Endothelial cell of umbilical vein (primary cell): Measurements from ENCODE around the gene UNC93B1. TPM values are rescaled to one million over a fixed set of nuclear protein-coding genes. Genes with fewer than 3 reads are reported as not detected.

Experiments
- BruUV-seq: library from RNA; stranded (reverse); fragments of 400-500 nt; replicated peaks from 2 replicates; lab custom pipeline; 2021; lab: Mats Ljungman, UMichigan
- CTCF ChIA-PET: fragments of 300-600, 350-600 bp; sonication (Branson Sonifier 250); formaldehyde crosslinking; loops from one replicate; lab custom pipeline; 2021; ENCODE audit warnings: antibody characterized with exemption, inconsistent platforms; lab: Charles Lee
- POLR2A ChIA-PET: fragments of 300-600, 350-600 bp; sonication (Branson Sonifier 250); formaldehyde crosslinking; loops from one replicate; lab custom pipeline; 2021; ENCODE audit warnings: antibody characterized with exemption, inconsistent platforms; lab: Charles Lee
- DNase-seq: peaks from one replicate; pipeline ENCODE4 v3.0.0-alpha.2; 2011; ENCODE audit warnings: low read depth, low spot score
- FAIRE-seq: peaks from 2 replicates; lab custom pipeline; 2011; peaks lifted over from hg19 to GRCh38; lab: Jason Lieb, UNC
- H2AFZ ChIP-seq: 2 replicates; pipeline ENCODE4 v1.6.0; 2012; ENCODE audit warnings: low read depth, low read length, control low read depth, inconsistent platforms
- H3K27ac ChIP-seq: 2 replicates; pipeline ENCODE4 v1.5.1; 2011; ENCODE audit warnings: low read depth, mild to moderate bottlenecking, control low read depth, low read length, moderate library complexity; ENCODE audit not compliant: insufficient read depth
- H3K27me3 ChIP-seq, 2 experiments: 2 replicates each; pipeline versions ENCODE4 v1.6.0 to v1.6.1; 2011; ENCODE audit warnings: low read length in 2 of 2, mixed read lengths in 1 of 2; ENCODE audit not compliant: control insufficient read depth in 2 of 2, insufficient read depth in 2 of 2
- H3K36me3 ChIP-seq, 2 experiments: 2 replicates in 1 of 2; 3 replicates in 1 of 2; pipeline ENCODE4 v1.5.1; 2011; ENCODE audit warnings: low read length in 2 of 2, mild to moderate bottlenecking in 1 of 2, moderate library complexity in 1 of 2; ENCODE audit not compliant: control insufficient read depth in 2 of 2, insufficient read depth in 2 of 2; ENCODE audit errors: extremely low read depth in 1 of 2
- H3K4me1 ChIP-seq: 3 replicates; pipeline ENCODE4 v1.5.1; 2011; ENCODE audit warnings: mild to moderate bottlenecking, low read length; ENCODE audit not compliant: control insufficient read depth, insufficient read depth; ENCODE audit errors: extremely low read depth
- H3K4me2 ChIP-seq: 2 replicates; pipeline ENCODE4 v1.6.1; 2011; ENCODE audit warnings: low read length, control low read depth, mixed read lengths; ENCODE audit not compliant: insufficient read depth
- H3K4me3 ChIP-seq, 3 experiments: fragments of 200-600 bp in 1 of 3; sonication (generic), shearing (Covaris generic) in 1 of 3; replicated peaks in 1 of 3; 2 replicates each; pipeline ENCODE4 v1.5.1; 2011 to 2016; ENCODE audit warnings: control low read depth in 3 of 3, low read length in 3 of 3, mild to moderate bottlenecking in 2 of 3, inconsistent platforms in 1 of 3, low read depth in 1 of 3, moderate library complexity in 1 of 3; ENCODE audit not compliant: insufficient read depth in 1 of 3
- H3K79me2 ChIP-seq: 2 replicates; pipeline ENCODE4 v1.6.0; 2012; ENCODE audit warnings: low read length, inconsistent platforms; ENCODE audit not compliant: control insufficient read depth, insufficient read depth
- H3K9ac ChIP-seq: replicated peaks from 2 replicates; pipeline ENCODE3; 2011; ENCODE audit warnings: low read length, control low read depth; ENCODE audit not compliant: insufficient read depth; ENCODE audit errors: extremely low read depth
- H3K9me1 ChIP-seq: replicated peaks from 3 replicates; pipeline ENCODE4 v1.6.0; 2011; ENCODE audit warnings: mild to moderate bottlenecking, low read length; ENCODE audit not compliant: control insufficient read depth, insufficient read depth; ENCODE audit errors: extremely low read depth
- H3K9me3 ChIP-seq: replicated peaks from 2 replicates; pipeline ENCODE4 v1.5.1; 2012; ENCODE audit warnings: low read length, inconsistent platforms; ENCODE audit not compliant: control insufficient read depth, insufficient read depth
- H4K20me1 ChIP-seq: replicated peaks from 2 replicates; pipeline ENCODE3; 2011; ENCODE audit warnings: mild to moderate bottlenecking, low read length; ENCODE audit not compliant: control insufficient read depth, insufficient read depth; ENCODE audit errors: extremely low read depth
- CTCF ChIP-seq, 2 donors: IDR thresholded peaks; 1 replicate in 1 of 2; 2 replicates in 1 of 2; pipeline ENCODE4 v1.5.1; 2011; ENCODE audit warnings: low read length in 2 of 2, mild to moderate bottlenecking in 2 of 2, moderate library complexity in 2 of 2, control low read depth in 1 of 2, inconsistent platforms in 1 of 2, low read depth in 1 of 2; ENCODE audit not compliant: insufficient read depth in 1 of 2; ENCODE audit errors: extremely low read depth in 1 of 2
- EZH2 ChIP-seq: IDR thresholded peaks from 2 replicates; pipeline ENCODE4 v1.6.1; 2012; ENCODE audit warnings: borderline replicate concordance, low read depth, mild to moderate bottlenecking, moderate library complexity, low read length, inconsistent platforms; ENCODE audit not compliant: severe bottlenecking
- FOS ChIP-seq: IDR thresholded peaks from 2 replicates; pipeline ENCODE4 v1.6.1; 2011; ENCODE audit warnings: mild to moderate bottlenecking, low read length, moderate library complexity, borderline replicate concordance; ENCODE audit not compliant: insufficient read depth
- GATA2 ChIP-seq: IDR thresholded peaks from 2 replicates; pipeline ENCODE4 v1.7.0; 2011; ENCODE audit warnings: low read depth, mild to moderate bottlenecking, moderate library complexity, mixed read lengths, low read length; ENCODE audit not compliant: insufficient read length, insufficient read depth
- JUN ChIP-seq: IDR thresholded peaks from 2 replicates; pipeline ENCODE4 v1.6.1; 2011; ENCODE audit warnings: borderline replicate concordance, low read depth; ENCODE audit not compliant: insufficient read length, insufficient read depth
- MYC ChIP-seq: IDR thresholded peaks from one replicate; pipeline ENCODE4 v1.6.1; 2011; ENCODE audit warnings: mild to moderate bottlenecking, low read depth, low read length
- POLR2A ChIP-seq: IDR thresholded peaks from 2 replicates; pipeline ENCODE4 v1.6.1; 2012; ENCODE audit warnings: low read depth, mild to moderate bottlenecking, control low read depth, low read length
- POLR2AphosphoS5 ChIP-seq: IDR thresholded peaks from 2 replicates; pipeline ENCODE4 v1.6.1; 2012; ENCODE audit warnings: low read depth, mild to moderate bottlenecking, control low read depth, low read length, moderate library complexity; ENCODE audit not compliant: insufficient read depth
- dilution Hi-C: fragments of 300-500 bp; cut with MboI; formaldehyde crosslinking; loops from one replicate; pipeline ENCODE4 v1.15.0; 2019; ENCODE audit warnings: low sequenced_read_pairs; ENCODE audit not compliant: extremely low pct_ligation_motif_present
- intact Hi-C: fragments of 100-400 bp; cut with micrococcal nuclease; formaldehyde crosslinking; loops from one replicate; pipeline ENCODE4 v1.10.0; 2022
- polyA plus RNA-seq, 4 experiments: library from polyadenylated mRNA; depleted of rRNA in 3 of 4; stranded (reverse) in 3 of 4; unstranded in 1 of 4; fragments of >200 nt; gene quantifications; 2 replicates each; pipeline versions ENCODE4 v1.2.1 to v1.2.3, GENCODE V29; 2011 to 2012; ENCODE audit warnings: missing spikeins in 1 of 4
- total RNA-seq: library from RNA; stranded (reverse); gene quantifications from 2 replicates; pipeline ENCODE4 v1.2.3, GENCODE V29; 2021
- TF ChIP-seq, protein P1 (sequence below): IDR thresholded peaks from 2 replicates; pipeline ENCODE4 v1.6.1; 2011; ENCODE audit not compliant: insufficient read depth, insufficient read length

Gene UNC93B1
- total and polyA plus RNA-seq, 2 donors (not counting 3 experiments of a cell fraction or from before 2014, with no cell fraction given), result 10.6 to 18.9 TPM

DNA sequence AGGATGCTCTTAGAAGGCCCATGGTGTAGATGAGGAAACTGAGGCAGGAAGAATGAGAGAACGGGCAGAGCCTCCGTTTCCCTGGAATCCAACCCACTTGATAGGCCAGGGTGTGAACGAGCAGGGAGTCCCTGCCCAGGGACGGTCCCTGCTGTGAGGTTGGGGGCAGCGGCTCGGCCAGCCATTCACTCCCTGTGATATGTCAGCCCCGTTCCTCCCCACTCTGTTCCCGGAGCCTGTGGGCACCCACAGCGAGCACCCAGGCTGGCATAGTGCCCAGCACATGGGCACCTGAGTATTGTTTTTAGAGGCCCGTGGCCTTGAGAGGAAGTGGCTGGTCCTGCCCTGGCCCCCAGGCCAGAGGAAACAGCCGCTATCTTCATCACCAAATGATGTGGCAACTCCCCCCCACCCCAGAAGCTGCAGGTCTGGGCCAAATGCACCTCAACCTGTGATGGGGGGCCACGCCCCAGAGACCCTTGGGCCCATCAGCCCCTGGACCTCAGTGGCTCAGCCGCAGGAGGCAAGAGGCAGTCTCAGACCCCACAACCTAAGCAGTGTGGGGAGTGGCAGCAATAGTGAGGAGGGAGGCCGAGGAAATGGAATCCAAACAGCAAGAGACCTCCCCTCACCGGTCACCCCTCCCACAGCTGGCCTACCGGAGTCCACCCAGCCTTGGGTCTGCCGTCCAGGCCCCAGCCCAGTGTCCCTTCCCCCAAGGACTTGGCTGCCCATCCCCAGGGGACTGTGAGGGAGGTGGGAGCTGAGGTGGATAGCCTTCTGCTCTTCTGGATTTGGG is 8.3 kb upstream of the UNC93B1 start:
- no peak for TF ChIP-seq MYC
- no peak for TF ChIP-seq EZH2
- no peak for TF ChIP-seq JUN
- no peak for TF ChIP-seq POLR2A
- TF ChIP-seq GATA2, result no peak
- TF ChIP-seq CTCF (IDR thresholded peaks at IDR 0.05; ENCODE audit: extremely low read depth in 1 of 2, insufficient read depth in 1 of 2, low read depth in 1 of 2, low read length in 2 of 2), result no peak
- no peak for TF ChIP-seq FOS
- no peak for TF ChIP-seq POLR2AphosphoS5
- TF ChIP-seq, protein P1, sequence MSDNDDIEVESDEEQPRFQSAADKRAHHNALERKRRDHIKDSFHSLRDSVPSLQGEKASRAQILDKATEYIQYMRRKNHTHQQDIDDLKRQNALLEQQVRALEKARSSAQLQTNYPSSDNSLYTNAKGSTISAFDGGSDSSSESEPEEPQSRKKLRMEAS, result no peak
- Histone ChIP-seq H3K9me3 (no peaks in the 10 kb centered on the region), H3K4me3 (no peak overlapping the region), H4K20me1 (no peaks in the 10 kb centered on the region), H3K4me1 (peaks cover 11% of the 10 kb centered on the region), H3K9ac (no peak overlapping the region), H3K36me3 (no peaks in the 10 kb centered on the region), H3K9me1 (no peaks in the 10 kb centered on the region), H2AFZ (no peak overlapping the region), H3K79me2 (no peaks in the 10 kb centered on the region), H3K4me2 (no peak overlapping the region), H3K27me3 (no peaks in the 10 kb centered on the region), H3K27ac (no peak overlapping the region)
- intact Hi-C loops, result no loop called here
- ChIA-PET POLR2A (no interaction called here), CTCF (no interaction called here)
- dilution Hi-C loops, result no loop called here
- FAIRE-seq (no peak), DNase-seq (no peak)
- no TSS peak for BruUV-seq
